ENCODE data around the gene SLC4A2. TPM values are rescaled to one million over a fixed set of nuclear protein-coding genes. Genes with fewer than 3 reads are reported as not detected.
A peak's percentile ranks its signal among the peaks of the same experiment; 100 is the strongest.

SLC4A2 gene
- polyA plus RNA-seq, 2 of the 4 experiments (the other 2 are of a cell fraction): 112 to 275 TPM

GRCh38 chr7:151114151-151115090 is 55.0 kb downstream of the SLC4A2 start:
- no peaks in the 10 kb centered on the region for H3K9me3 ChIP-seq
- ChIA-PET CTCF (interaction anchor here (0.6 to 14.7 kb wide), 13 partner anchors 9 to 216 kb away, joined by 3 to 412 read pairs (median 4); partner anchors contain the start of genes ABCB8, AGAP3, FASTK and GBX1), POLR2A (interaction anchor here (1.0 kb wide), 1 partner anchor 34 kb away, joined by 4 read pairs; the partner anchor contains the start of gene FASTK)
- peak overlapping the region; percentile 77 for H3K4me2 ChIP-seq
- no peak for ATAC-seq
- peak overlapping the region; percentile 69 to 82 for H3K27ac ChIP-seq
- H3K4me3 ChIP-seq: no peak overlapping the region
- TF ChIP-seq CHD2 (IDR thresholded peaks at IDR 0.05; ENCODE audit: low read length, partially characterized antibody) (no peak), MAX (IDR thresholded peaks at IDR 0.05) (peak; percentile 48; the same call in 1 of the 2 replicates)
- DNase-seq (ENCODE audit: low read depth in 1 of 2, low spot score in 1 of 2): no peak
- no peak for FAIRE-seq
- H3K4me1 ChIP-seq: peaks cover 40% of the 10 kb centered on the region
- WGBS (ENCODE audit: missing lambda C conversion rate): 82% methylated on average over 35 of the region's 101 CpGs

- no peak for DNase-seq (ENCODE audit: low read depth in 1 of 2, low spot score in 1 of 2)
- no peak overlapping the region for H3K4me2 ChIP-seq
- FAIRE-seq: no peak
- H3K27ac ChIP-seq: peak overlapping the region in 1 of 2 experiments; percentile 73; a peak in 3 of 6 replicates
- CTCF ChIA-PET: interaction anchor here (0.9 to 2.7 kb wide), 7 partner anchors 8 to 189 kb away, joined by 3 to 10 read pairs (median 4); no protein-coding TSS in a partner anchor
- ATAC-seq: no peak
- WGBS (ENCODE audit: missing lambda C conversion rate): 96% methylated on average over 62 of the region's 114 CpGs
- no peak for TF ChIP-seq CBX2 (IDR thresholded peaks at IDR 0.05; ENCODE audit: borderline replicate concordance, low read depth)
- no peak for TF ChIP-seq ZFP36 (IDR thresholded peaks at IDR 0.05; ENCODE audit: borderline replicate concordance, partially characterized antibody)
- TF ChIP-seq CHD4 (IDR thresholded peaks at IDR 0.05; ENCODE audit: borderline replicate concordance): no peak
- TF ChIP-seq CHD2 (IDR thresholded peaks at IDR 0.05; ENCODE audit: low read length, partially characterized antibody): no peak
- H3K4me3 ChIP-seq: no peak overlapping the region
- POLR2A ChIA-PET: no interaction called here
- peaks cover 37% of the 10 kb centered on the region for H3K4me1 ChIP-seq
- no peaks in the 10 kb centered on the region for H3K9me3 ChIP-seq
Measured at GRCh38 chr7:151115121-151115835, 55.9 kb downstream of the SLC4A2 start.

GRCh38 chr7:151115836-151116418 is 56.5 kb downstream of the SLC4A2 start:
- Histone ChIP-seq H3K4me3 (no peak overlapping the region), H3K4me1 (peaks cover 37% of the 10 kb centered on the region), H3K9me3 (no peaks in the 10 kb centered on the region), H3K27ac (peak overlapping the region in 1 of 2 experiments; percentile 73; a peak in 3 of 6 replicates), H3K4me2 (peak overlapping the region; percentile 25; the same call in 2 of the 3 replicates)
- ATAC-seq (peak in 1 of 2 experiments; percentile 2; a peak in 1 of 6 replicates), DNase-seq (ENCODE audit: low read depth in 1 of 2, low spot score in 1 of 2) (no peak), FAIRE-seq (no peak)
- ChIA-PET CTCF (interaction anchor here (0.9 to 2.7 kb wide), 9 partner anchors 8 to 188 kb away, joined by 3 to 10 read pairs (median 4); partner anchors contain the start of gene GBX1), POLR2A (no interaction called here)
- WGBS (ENCODE audit: missing lambda C conversion rate): 90% methylated on average over 14 of the region's 14 CpGs
- TF ChIP-seq, protein P1, sequence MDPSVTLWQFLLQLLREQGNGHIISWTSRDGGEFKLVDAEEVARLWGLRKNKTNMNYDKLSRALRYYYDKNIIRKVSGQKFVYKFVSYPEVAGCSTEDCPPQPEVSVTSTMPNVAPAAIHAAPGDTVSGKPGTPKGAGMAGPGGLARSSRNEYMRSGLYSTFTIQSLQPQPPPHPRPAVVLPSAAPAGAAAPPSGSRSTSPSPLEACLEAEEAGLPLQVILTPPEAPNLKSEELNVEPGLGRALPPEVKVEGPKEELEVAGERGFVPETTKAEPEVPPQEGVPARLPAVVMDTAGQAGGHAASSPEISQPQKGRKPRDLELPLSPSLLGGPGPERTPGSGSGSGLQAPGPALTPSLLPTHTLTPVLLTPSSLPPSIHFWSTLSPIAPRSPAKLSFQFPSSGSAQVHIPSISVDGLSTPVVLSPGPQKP (IDR thresholded peaks at IDR 0.05; ENCODE audit: low read depth, low read length): no peak
- no peak for TF ChIP-seq ZNF302 (CRISPR knock-in tag; IDR thresholded peaks at IDR 0.05)
- TF ChIP-seq NFE2L2 (conservative IDR thresholded peaks at IDR 0.05; ENCODE audit: low read length): no peak
- no peak for TF ChIP-seq KDM5A (IDR thresholded peaks at IDR 0.05)
- TF ChIP-seq JUN (IDR thresholded peaks at IDR 0.05): no peak
- TF ChIP-seq RARB (CRISPR knock-in tag; IDR thresholded peaks at IDR 0.05): no peak
- no peak for TF ChIP-seq TFCP2L1 (CRISPR knock-in tag; IDR thresholded peaks at IDR 0.05)
- no peak for TF ChIP-seq PBX3 (IDR thresholded peaks at IDR 0.05)
- no peak for TF ChIP-seq SREBF2 (IDR thresholded peaks at IDR 0.05)
- TF ChIP-seq CBX8 (IDR thresholded peaks at IDR 0.05): no peak
- TF ChIP-seq ESRRA (IDR thresholded peaks at IDR 0.05; ENCODE audit: borderline replicate concordance, low read length): no peak
- TF ChIP-seq MYC (IDR thresholded peaks at IDR 0.05; ENCODE audit: borderline replicate concordance, low read length): no peak
